ENCODE data around the gene NAV1.
"Not testable (repeated sequence)": the region's sequence is repeated elsewhere in the genome, so short reads cannot be mapped to it uniquely, and the experiment has no call there.

Gene NAV1

GRCh38 chr1:201538612-201539551 lies at the start of gene NAV1:
NAV1 (plus strand) TSS chr1:201539127; CDS start chr1:201622885, 83,758 bp downstream.
- DNase-seq (ENCODE audit: low read depth) = peak; percentile 89

GRCh38 chr1:201489643-201490261 lies 49.2 kb upstream of the NAV1 start:
- no peak for DNase-seq (ENCODE audit: low read depth)

GRCh38 chr1:201490708-201491131 lies 48.2 kb upstream of the NAV1 start:
- no peak for DNase-seq (ENCODE audit: low read depth)

GRCh38 chr1:201491896-201492511 lies 46.9 kb upstream of the NAV1 start:
- no peak for DNase-seq (ENCODE audit: low read depth)

GRCh38 chr1:201493026-201493656 lies 45.8 kb upstream of the NAV1 start:
- DNase-seq (ENCODE audit: low read depth) = not testable (repeated sequence)

- no peak for DNase-seq (ENCODE audit: low read depth)
Observed at GRCh38 chr1:201493757-201494617, 44.9 kb upstream of the NAV1 start.

GRCh38 chr1:201495551-201496295 lies 43.2 kb upstream of the NAV1 start:
- peak; percentile 88 for DNase-seq (ENCODE audit: low read depth)

- no peak for DNase-seq (ENCODE audit: low read depth)
Observed at GRCh38 chr1:201496296-201496690, 42.6 kb upstream of the NAV1 start.

- DNase-seq (ENCODE audit: low read depth) = no peak
Observed at GRCh38 chr1:201497935-201498509, 40.9 kb upstream of the NAV1 start.

- DNase-seq (ENCODE audit: low read depth) = no peak
Observed at GRCh38 chr1:201498621-201499020, 40.3 kb upstream of the NAV1 start.

GRCh38 chr1:201499191-201499590 lies 39.7 kb upstream of the NAV1 start:
- no peak for DNase-seq (ENCODE audit: low read depth)

- DNase-seq (ENCODE audit: low read depth) = no peak
Observed at GRCh38 chr1:201499795-201500669, 38.9 kb upstream of the NAV1 start.

- no peak for DNase-seq (ENCODE audit: low read depth)
Observed at GRCh38 chr1:201500670-201501120, 38.2 kb upstream of the NAV1 start.

GRCh38 chr1:201501144-201501543 lies 37.8 kb upstream of the NAV1 start:
- no peak for DNase-seq (ENCODE audit: low read depth)

GRCh38 chr1:201501812-201502510 lies 37.0 kb upstream of the NAV1 start:
- no peak for DNase-seq (ENCODE audit: low read depth)

- no peak for DNase-seq (ENCODE audit: low read depth)
Observed at GRCh38 chr1:201502511-201502857, 36.4 kb upstream of the NAV1 start.

GRCh38 chr1:201503397-201504176 lies 35.3 kb upstream of the NAV1 start:
- DNase-seq (ENCODE audit: low read depth) = peak; percentile 89

GRCh38 chr1:201504179-201504631 lies 34.7 kb upstream of the NAV1 start:
- peak; percentile 57 for DNase-seq (ENCODE audit: low read depth)

All from fibroblast of gingiva (primary cell).